Stimulated activated naive CD8-positive, alpha-beta T cell treated with anti-CD3 and anti-CD28 coated beads, Interleukin-15, Interleukin-2, amounts not matched to agents 100 ng/mL and 50 ng/mL, for 24 hours (primary cell): ENCODE data around the gene STARD10.
"Not testable (repeated sequence)": the region's sequence is repeated elsewhere in the genome, so short reads cannot be mapped to it uniquely, and the experiment has no call there.

ENCODE experiments used
- H3K27ac Mint-ChIP-seq: one replicate; pipeline ENCODE4 v1.8.0; 2021; ENCODE audit warnings: mild to moderate bottlenecking, mixed read lengths
- H3K27me3 Mint-ChIP-seq: one replicate; pipeline ENCODE4 v1.8.0; 2021; ENCODE audit warnings: mixed read lengths
- H3K36me3 Mint-ChIP-seq: one replicate; pipeline ENCODE4 v1.8.0; 2021; ENCODE audit warnings: low read depth, mixed read lengths
- H3K4me1 Mint-ChIP-seq: one replicate; pipeline ENCODE4 v1.8.0; 2021; ENCODE audit warnings: low read depth, mixed read lengths
- H3K4me3 Mint-ChIP-seq: one replicate; pipeline ENCODE4 v1.8.0; 2021; ENCODE audit warnings: mild to moderate bottlenecking, mixed read lengths
- H3K9me3 Mint-ChIP-seq: one replicate; pipeline ENCODE4 v1.8.0; 2021; ENCODE audit warnings: mixed read lengths

Gene STARD10

GRCh38 chr11:72829178-72829577 is 35.3 kb upstream of the STARD10 start:
- H3K27ac Mint-ChIP-seq, result no peak overlapping the region
- no peak overlapping the region for H3K4me3 Mint-ChIP-seq

DNA sequence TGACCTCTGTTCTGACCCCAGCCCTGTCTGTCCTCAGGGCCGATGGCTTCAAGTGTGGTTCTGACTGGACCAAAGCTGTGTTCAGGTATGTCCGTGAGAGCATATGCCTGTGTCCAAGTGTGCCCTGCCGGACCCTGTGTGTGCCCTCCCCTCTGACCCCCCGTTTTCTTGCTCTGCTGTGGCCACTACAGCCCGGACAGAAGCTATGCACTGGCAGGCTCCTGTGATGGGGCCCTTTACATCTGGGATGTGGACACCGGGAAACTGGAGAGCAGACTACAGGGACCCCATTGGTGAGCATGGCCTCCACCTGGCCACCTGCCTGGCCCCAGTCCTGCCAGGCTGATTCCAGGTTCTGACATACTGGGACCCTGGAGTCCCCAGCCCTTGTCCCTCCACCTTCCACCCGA is 34.9 kb upstream of the STARD10 start:
- Mint-ChIP-seq H3K4me1 (peaks cover 5% of the 10 kb centered on the region), H3K27me3 (no peaks in the 10 kb centered on the region), H3K4me3 (no peak overlapping the region), H3K9me3 (no peaks in the 10 kb centered on the region), H3K27ac (peak overlapping the region; percentile 11), H3K36me3 (peaks cover 21% of the 10 kb centered on the region)

More at GRCh38 chr11:72829178-72829577, 35.3 kb upstream of the STARD10 start:
- Mint-ChIP-seq H3K27me3 (no peaks in the 10 kb centered on the region), H3K4me1 (peaks cover 5% of the 10 kb centered on the region), H3K9me3 (no peaks in the 10 kb centered on the region), H3K36me3 (peaks cover 21% of the 10 kb centered on the region)

GRCh38 chr11:72828081-72828567 is 34.3 kb upstream of the STARD10 start:
- Mint-ChIP-seq H3K36me3 (peaks cover 21% of the 10 kb centered on the region), H3K27ac (peak overlapping the region; percentile 80), H3K4me3 (no peak overlapping the region)

DNA sequence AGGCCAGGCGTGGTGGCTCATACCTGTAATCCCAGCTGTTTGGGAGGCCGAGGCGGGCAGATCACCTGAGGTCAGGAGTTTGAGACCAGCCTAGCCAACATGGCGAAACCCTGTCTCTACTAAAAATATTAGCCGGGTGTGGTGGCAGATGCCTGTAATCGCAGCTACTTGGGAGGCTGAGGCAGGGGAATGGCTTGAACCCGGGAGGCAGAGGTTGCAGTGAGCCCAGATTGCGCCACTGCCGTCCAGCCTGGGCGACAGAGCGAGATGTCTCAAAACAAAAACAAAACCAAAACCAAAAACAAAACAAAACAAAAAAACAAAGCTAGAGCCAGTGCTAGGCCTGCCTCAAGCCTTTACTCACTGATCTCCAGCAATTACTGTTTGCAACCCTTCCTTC is 33.8 kb upstream of the STARD10 start:
- Mint-ChIP-seq H3K4me1 (peaks cover 14% of the 10 kb centered on the region), H3K36me3 (peaks cover 21% of the 10 kb centered on the region), H3K27ac (peak overlapping the region; percentile 80)
- not testable (repeated sequence) for H3K27me3 Mint-ChIP-seq, H3K4me3 Mint-ChIP-seq, H3K9me3 Mint-ChIP-seq

More at GRCh38 chr11:72828081-72828567, 34.3 kb upstream of the STARD10 start:
- Mint-ChIP-seq H3K9me3 (no peaks in the 10 kb centered on the region), H3K27me3 (no peaks in the 10 kb centered on the region), H3K4me1 (peaks cover 10% of the 10 kb centered on the region)

- H3K4me3 Mint-ChIP-seq, result no peak overlapping the region
- H3K27ac Mint-ChIP-seq, result no peak overlapping the region
- H3K36me3 Mint-ChIP-seq, result peaks cover 18% of the 10 kb centered on the region
- no peaks in the 10 kb centered on the region for H3K27me3 Mint-ChIP-seq
- H3K9me3 Mint-ChIP-seq, result no peaks in the 10 kb centered on the region
- H3K4me1 Mint-ChIP-seq, result peaks cover 15% of the 10 kb centered on the region
Measured at GRCh38 chr11:72826942-72827480, 33.2 kb upstream of the STARD10 start.

DNA sequence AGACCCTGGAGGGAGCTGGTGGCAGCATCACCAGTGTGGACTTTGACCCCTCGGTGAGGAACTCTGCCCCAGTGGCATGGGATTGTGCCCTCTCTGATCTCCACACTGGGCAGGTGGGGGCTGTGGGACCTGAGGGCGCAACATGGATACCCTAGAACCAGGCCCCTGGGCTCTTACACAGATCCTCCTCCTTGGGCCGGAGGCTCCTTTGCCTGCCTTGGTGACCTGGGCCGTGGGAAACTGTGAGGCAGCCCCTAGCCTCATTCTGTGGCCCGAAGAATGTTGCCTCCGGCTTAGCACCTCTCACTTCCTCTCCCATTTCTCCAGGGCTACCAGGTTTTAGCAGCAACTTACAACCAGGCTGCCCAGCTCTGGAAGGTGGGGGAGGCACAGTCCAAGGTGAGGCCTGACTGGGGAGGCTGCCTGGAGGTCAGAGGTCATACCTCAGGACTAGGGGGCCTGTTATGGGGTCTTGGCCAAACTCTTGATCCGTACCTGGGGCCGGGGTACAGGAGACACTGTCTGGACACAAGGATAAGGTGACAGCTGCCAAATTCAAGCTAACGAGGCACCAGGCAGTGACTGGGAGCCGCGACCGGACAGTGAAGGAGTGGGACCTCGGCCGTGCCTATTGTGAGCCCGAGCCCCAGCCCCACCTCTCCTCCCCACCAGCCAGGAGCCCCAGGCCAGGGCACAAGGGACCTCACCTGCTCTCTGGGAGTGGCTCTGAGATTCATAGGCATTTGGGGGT is 32.5 kb upstream of the STARD10 start:
- no peak overlapping the region for H3K27ac Mint-ChIP-seq
- peaks cover 12% of the 10 kb centered on the region for H3K36me3 Mint-ChIP-seq

GRCh38 chr11:72825661-72826060 is 31.8 kb upstream of the STARD10 start:
- H3K27ac Mint-ChIP-seq, result no peak overlapping the region
- H3K27me3 Mint-ChIP-seq, result no peaks in the 10 kb centered on the region
- H3K4me1 Mint-ChIP-seq, result peaks cover 20% of the 10 kb centered on the region
- no peaks in the 10 kb centered on the region for H3K9me3 Mint-ChIP-seq
- H3K36me3 Mint-ChIP-seq, result peaks cover 12% of the 10 kb centered on the region
- H3K4me3 Mint-ChIP-seq, result no peak overlapping the region

More for the DNA sequence above, 32.5 kb upstream of the STARD10 start:
- Mint-ChIP-seq H3K4me3 (no peak overlapping the region), H3K27me3 (no peaks in the 10 kb centered on the region), H3K9me3 (no peaks in the 10 kb centered on the region), H3K4me1 (peaks cover 15% of the 10 kb centered on the region)

DNA sequence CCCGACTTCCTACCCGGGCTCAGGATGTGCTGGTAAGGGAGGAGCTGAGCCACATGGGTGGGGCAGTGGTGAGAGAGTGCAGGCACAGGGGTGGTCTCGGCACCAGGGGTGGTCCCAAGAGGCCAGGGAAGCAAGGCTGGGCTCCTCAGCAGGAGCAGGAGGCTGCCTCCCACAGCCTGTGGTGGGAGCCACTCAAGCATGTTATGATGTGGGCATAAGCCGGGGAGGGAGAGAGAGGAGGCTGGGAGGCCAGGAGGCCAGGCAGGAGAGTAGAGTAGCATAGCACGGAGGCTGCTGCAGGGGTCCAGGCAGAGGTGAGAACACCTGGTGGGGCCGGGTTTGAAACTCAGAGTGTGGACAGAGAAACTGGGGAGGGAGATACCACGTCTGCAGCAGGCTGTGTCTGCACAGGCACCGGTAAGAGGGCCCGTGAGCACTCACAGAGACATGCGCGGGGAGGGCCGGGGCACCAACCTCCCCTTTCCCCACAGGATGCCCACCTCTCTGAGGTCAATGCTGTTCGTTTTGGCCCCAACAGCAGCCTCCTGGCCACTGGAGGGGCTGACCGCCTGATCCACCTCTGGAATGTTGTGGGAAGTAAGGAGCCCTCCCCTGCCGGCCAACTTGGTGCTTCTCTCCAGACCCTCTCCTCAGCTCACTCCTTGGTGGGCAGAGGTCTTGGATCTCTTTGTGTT is 31.1 kb upstream of the STARD10 start:
- H3K36me3 Mint-ChIP-seq, result peaks cover 19% of the 10 kb centered on the region

DNA sequence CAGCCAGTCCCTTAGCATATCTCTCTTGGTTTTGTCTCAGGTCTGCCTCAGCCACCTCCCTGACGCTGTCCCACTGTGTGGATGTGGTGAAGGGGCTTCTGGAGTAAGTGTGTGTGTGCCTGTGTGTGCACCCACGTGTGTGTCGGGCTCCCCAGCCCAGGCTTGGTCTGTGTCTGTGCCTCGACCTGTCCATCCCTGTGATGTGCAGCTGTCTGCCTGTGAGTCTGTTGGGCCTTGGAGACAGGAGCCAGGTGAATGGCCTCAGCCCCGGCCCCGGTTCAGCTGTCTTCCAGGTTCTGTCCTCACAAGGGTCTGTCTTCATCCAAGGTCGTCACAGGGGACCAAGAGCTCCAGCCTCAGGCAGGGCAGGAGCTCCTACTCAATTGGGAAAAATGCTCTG is 30.2 kb upstream of the STARD10 start:
- no peaks in the 10 kb centered on the region for H3K9me3 Mint-ChIP-seq
- H3K27ac Mint-ChIP-seq, result no peak overlapping the region
- peaks cover 22% of the 10 kb centered on the region for H3K36me3 Mint-ChIP-seq
- no peaks in the 10 kb centered on the region for H3K27me3 Mint-ChIP-seq
- H3K4me1 Mint-ChIP-seq, result peaks cover 26% of the 10 kb centered on the region
- H3K4me3 Mint-ChIP-seq, result no peak overlapping the region

More for the DNA sequence above, 31.1 kb upstream of the STARD10 start:
- Mint-ChIP-seq H3K27ac (no peak overlapping the region), H3K27me3 (no peaks in the 10 kb centered on the region), H3K9me3 (no peaks in the 10 kb centered on the region), H3K4me1 (peaks cover 26% of the 10 kb centered on the region), H3K4me3 (no peak overlapping the region)

GRCh38 chr11:72823105-72823804 is 29.4 kb upstream of the STARD10 start:
- Mint-ChIP-seq H3K27me3 (no peaks in the 10 kb centered on the region), H3K27ac (no peak overlapping the region), H3K4me3 (peak overlapping the region; percentile 30), H3K9me3 (no peaks in the 10 kb centered on the region), H3K4me1 (peaks cover 26% of the 10 kb centered on the region), H3K36me3 (peaks cover 24% of the 10 kb centered on the region)

- H3K27me3 Mint-ChIP-seq, result no peaks in the 10 kb centered on the region
- H3K4me3 Mint-ChIP-seq, result peak overlapping the region; percentile 68
- H3K4me1 Mint-ChIP-seq, result peaks cover 25% of the 10 kb centered on the region
- no peaks in the 10 kb centered on the region for H3K9me3 Mint-ChIP-seq
- peaks cover 28% of the 10 kb centered on the region for H3K36me3 Mint-ChIP-seq
- peak overlapping the region; percentile 88 for H3K27ac Mint-ChIP-seq
Measured at GRCh38 chr11:72821920-72822799, 28.3 kb upstream of the STARD10 start.

- Mint-ChIP-seq H3K27ac (no peak overlapping the region), H3K36me3 (peaks cover 28% of the 10 kb centered on the region), H3K4me3 (peak overlapping the region; percentile 10), H3K9me3 (no peaks in the 10 kb centered on the region), H3K4me1 (peaks cover 27% of the 10 kb centered on the region), H3K27me3 (no peaks in the 10 kb centered on the region)
Measured at GRCh38 chr11:72821221-72821919, 27.5 kb upstream of the STARD10 start.

GRCh38 chr11:72820439-72821139 is 26.7 kb upstream of the STARD10 start:
- H3K4me1 Mint-ChIP-seq, result peaks cover 35% of the 10 kb centered on the region
- no peaks in the 10 kb centered on the region for H3K27me3 Mint-ChIP-seq
- peak overlapping the region; percentile 65 for H3K27ac Mint-ChIP-seq
- H3K4me3 Mint-ChIP-seq, result peak overlapping the region; percentile 10
- H3K9me3 Mint-ChIP-seq, result no peaks in the 10 kb centered on the region
- H3K36me3 Mint-ChIP-seq, result peaks cover 28% of the 10 kb centered on the region
